GM12878 (cell line): ENCODE data around the gene TRAPPC12. TPM values are rescaled to one million over a fixed set of nuclear protein-coding genes. Genes with fewer than 3 reads are reported as not detected.
"Not testable (repeated sequence)": the region's sequence is repeated elsewhere in the genome, so short reads cannot be mapped to it uniquely, and the experiment has no call there.

ENCODE experiments used
- ATAC-seq: fragments of 200-7000 bp; cut with Tn5 transposase; 3 replicates; pipeline ENCODE4 v1.9.1; 2020; ENCODE audit warnings: mild to moderate bottlenecking, moderate library complexity
- BruUV-seq: library from RNA; stranded (reverse); fragments of 400-500 nt; replicated peaks from 2 replicates; lab custom pipeline; 2021; lab: Mats Ljungman, UMichigan
- CTCF ChIA-PET: fragments of 300-600 bp; sonication (Branson Sonifier 250); formaldehyde crosslinking; extraction: SDS; loops from one replicate; lab custom pipeline; 2021; ENCODE audit warnings: inconsistent platforms; lab: Yijun Ruan, JAX
- POLR2A ChIA-PET: fragments of 350-600 bp; formaldehyde crosslinking; extraction: SDS; loops from one replicate; lab custom pipeline; 2021; ENCODE audit warnings: inconsistent platforms; lab: Charles Lee
- RAD21 ChIA-PET: fragments of 300-600 bp; sonication (Branson Sonifier 250); formaldehyde crosslinking; loops from one replicate; lab custom pipeline; 2023; ENCODE audit warnings: antibody characterized with exemption; ENCODE audit not compliant: unreplicated experiment; lab: Charles Lee
- SMC1A ChIA-PET: fragments of 300-600 bp; sonication (Branson Sonifier 250); formaldehyde crosslinking; loops from one replicate; lab custom pipeline; 2023; ENCODE audit not compliant: unreplicated experiment, uncharacterized antibody; lab: Charles Lee
- DNase-seq: peaks from one replicate; pipeline ENCODE4 v3.0.0-alpha.2; 2011; ENCODE audit warnings: low read depth, low spot score
- FAIRE-seq: peaks from 3 replicates; lab custom pipeline; 2011; peaks lifted over from hg19 to GRCh38; lab: Jason Lieb, UNC
- H2AFZ ChIP-seq: 2 replicates; pipeline ENCODE4 v1.6.0; 2011; ENCODE audit warnings: low read depth, low read length, control low read depth; ENCODE audit not compliant: control insufficient read depth
- H3K27ac ChIP-seq: 2 replicates; pipeline ENCODE4 v1.5.1; 2011; ENCODE audit warnings: control low read depth; ENCODE audit not compliant: control insufficient read depth, insufficient read depth
- H3K27me3 ChIP-seq, 2 experiments: replicated peaks in 1 of 2; 2 replicates each; pipeline versions ENCODE4 v1.6.0 to v1.6.1; 2011; ENCODE audit warnings: low read length in 1 of 2; ENCODE audit not compliant: control insufficient read depth in 2 of 2, insufficient read depth in 2 of 2
- H3K36me3 ChIP-seq, 2 experiments: 2 replicates each; pipeline ENCODE4 v1.5.1; 2011; ENCODE audit warnings: low read length in 1 of 2; ENCODE audit not compliant: control insufficient read depth in 2 of 2, insufficient read depth in 2 of 2
- H3K4me1 ChIP-seq: 2 replicates; pipeline ENCODE4 v1.6.1; 2011; ENCODE audit warnings: mild to moderate bottlenecking, low read length, moderate library complexity, mixed read lengths; ENCODE audit not compliant: control insufficient read depth, insufficient read depth
- H3K4me2 ChIP-seq: 2 replicates; pipeline ENCODE4 v1.6.0; 2011; ENCODE audit warnings: control low read depth; ENCODE audit not compliant: control insufficient read depth, insufficient read depth
- H3K4me3 ChIP-seq: fragments of 200-600 bp; sonication (generic); 2 replicates; pipeline ENCODE4 v1.5.1; 2016
- H3K79me2 ChIP-seq: 2 replicates; pipeline ENCODE4 v1.6.0; 2011; ENCODE audit warnings: low read length; ENCODE audit not compliant: control insufficient read depth, insufficient read depth
- H3K9ac ChIP-seq: 2 replicates; pipeline ENCODE4 v1.8.0; 2011; ENCODE audit warnings: low read length, control low read depth, mixed read lengths; ENCODE audit not compliant: control insufficient read depth, insufficient read depth
- H3K9me3 ChIP-seq: replicated peaks from 3 replicates; pipeline ENCODE4 v1.5.1; 2011; ENCODE audit warnings: mild to moderate bottlenecking, low read length; ENCODE audit not compliant: control insufficient read depth, insufficient read depth
- H4K20me1 ChIP-seq: 2 replicates; pipeline ENCODE4 v1.6.0; 2011; ENCODE audit not compliant: control insufficient read depth, insufficient read depth
- EP300 ChIP-seq, 2 experiments: fragments of 150-350 bp in 1 of 2; IDR thresholded peaks; 2 replicates each; pipeline ENCODE4 v1.6.1; 2011 to 2012; ENCODE audit warnings: low read depth in 2 of 2, low read length in 2 of 2, borderline replicate concordance in 1 of 2, improper control_type of control experiment in 1 of 2, inconsistent platforms in 1 of 2; ENCODE audit not compliant: control insufficient read depth in 1 of 2
- STAT1 ChIP-seq: fragments of 450-650 bp; conservative IDR thresholded peaks from 2 replicates; pipeline ENCODE4 v1.6.1; 2014; ENCODE audit warnings: antibody characterized with exemption, mild to moderate bottlenecking
- TBL1XR1 ChIP-seq: IDR thresholded peaks from 2 replicates; pipeline ENCODE4 v1.6.1; 2012; ENCODE audit warnings: low read depth, low read length, improper control_type of control experiment
- WGBS: methylation state at CpG from one replicate; pipeline ENCODE4 v1.1.6; 2016; ENCODE audit warnings: low lambda C conversion rate; ENCODE audit not compliant: insufficient replicate concordance, insufficient coverage; ENCODE audit errors: missing lambda C conversion rate; 5-methylcytosine and 5-hydroxymethylcytosine counted together
- in situ Hi-C: fragments of 300-500 bp; cut with MboI; formaldehyde crosslinking; loops from 9 replicates; pipeline ENCODE4 v1.14.3; 2018; ENCODE audit warnings: mixed read lengths
- intact Hi-C: fragments of 100-400 bp; cut with micrococcal nuclease; formaldehyde crosslinking; loops from one replicate; pipeline ENCODE4 v1.14.2; 2022; ENCODE audit not compliant: unreplicated experiment
- polyA plus RNA-seq, 11 experiments: library from polyadenylated mRNA; depleted of rRNA in 4 of 11; unstranded in 6 of 11; stranded (reverse) in 5 of 11; fragments of >200 nt; fragmentation: Nextera tagmentation in 4 of 11; fragmentation: Illumina TruSeq in 1 of 11; extraction: Ambion mirVana in 4 of 11; extraction: Trizol in 1 of 11; gene quantifications; 1 replicate in 1 of 11; 2 replicates in 10 of 11; pipeline versions ENCODE4 v1.2.1 to v1.2.3, GENCODE V29; 2011 to 2016; ENCODE audit warnings: inconsistent platforms in 2 of 11, missing spikeins in 2 of 11, low read depth in 1 of 11
- total RNA-seq, 4 experiments: library from RNA; depleted of rRNA in 3 of 4; stranded (reverse); fragments of >200 nt in 3 of 4; fragmentation: Illumina TruSeq in 1 of 4; extraction: Trizol in 1 of 4; gene quantifications; 2 replicates each; pipeline versions ENCODE4 v1.2.1 to v1.2.3, GENCODE V29; 2013 to 2021
- TF ChIP-seq, protein P1 (sequence below): fragments of 450-650 bp; IDR thresholded peaks from 2 replicates; pipeline ENCODE4 v1.6.1; 2017; ENCODE audit warnings: mild to moderate bottlenecking, low read depth, inconsistent platforms; ENCODE audit not compliant: poor library complexity, severe bottlenecking

TRAPPC12 gene
- total and polyA plus RNA-seq, 10 of the 15 experiments (the other 5 are each of a cell fraction or from before 2014, with no cell fraction given) = 8.6 to 77.1 (median 37.4) TPM

DNA sequence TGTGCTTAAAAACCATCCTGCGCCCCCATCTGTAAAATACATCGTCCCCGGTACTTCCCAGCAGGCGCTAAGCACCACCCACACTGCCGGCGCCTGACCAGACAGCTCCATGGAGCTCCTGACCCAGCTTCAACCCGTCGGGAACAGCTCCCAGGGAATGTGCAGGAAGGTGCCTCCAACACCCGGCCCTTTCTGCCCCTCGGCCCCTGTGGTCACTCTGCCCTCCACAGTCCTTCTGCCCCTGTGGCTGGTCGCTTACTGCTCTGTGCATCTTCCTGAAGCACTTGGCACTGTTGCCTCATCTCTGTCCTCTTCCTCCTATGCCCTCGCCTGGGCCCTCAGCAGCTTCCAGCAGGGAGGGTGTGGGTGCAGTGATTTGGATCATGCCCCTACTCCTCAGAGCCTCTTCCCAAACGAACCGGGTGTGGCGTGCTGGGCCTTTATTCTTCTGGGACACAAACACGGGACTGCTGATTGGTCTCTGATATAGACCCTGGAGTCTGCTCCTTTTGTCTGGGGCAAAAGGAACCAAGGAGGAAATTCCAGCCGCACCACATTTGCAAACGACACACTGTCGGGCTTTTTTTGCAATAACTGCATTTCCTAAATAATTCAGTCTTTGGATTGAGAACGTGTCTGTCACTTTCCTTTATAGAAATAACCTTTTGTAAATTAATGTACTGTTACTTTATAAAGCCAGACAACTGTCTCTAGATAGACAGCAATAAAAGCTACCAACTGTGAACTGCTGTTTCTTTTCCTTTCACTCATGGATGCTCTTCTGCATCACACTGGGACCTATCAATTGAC is 73.9 kb downstream of the TRAPPC12 start (continued):
- TF ChIP-seq STAT1 = no peak
- TF ChIP-seq EP300 (IDR thresholded peaks at IDR 0.05; ENCODE audit: borderline replicate concordance in 1 of 2, control insufficient read depth in 1 of 2, low read depth in 2 of 2, low read length in 2 of 2) = no peak
- TF ChIP-seq TBL1XR1 = no peak
- TF ChIP-seq, protein P1, sequence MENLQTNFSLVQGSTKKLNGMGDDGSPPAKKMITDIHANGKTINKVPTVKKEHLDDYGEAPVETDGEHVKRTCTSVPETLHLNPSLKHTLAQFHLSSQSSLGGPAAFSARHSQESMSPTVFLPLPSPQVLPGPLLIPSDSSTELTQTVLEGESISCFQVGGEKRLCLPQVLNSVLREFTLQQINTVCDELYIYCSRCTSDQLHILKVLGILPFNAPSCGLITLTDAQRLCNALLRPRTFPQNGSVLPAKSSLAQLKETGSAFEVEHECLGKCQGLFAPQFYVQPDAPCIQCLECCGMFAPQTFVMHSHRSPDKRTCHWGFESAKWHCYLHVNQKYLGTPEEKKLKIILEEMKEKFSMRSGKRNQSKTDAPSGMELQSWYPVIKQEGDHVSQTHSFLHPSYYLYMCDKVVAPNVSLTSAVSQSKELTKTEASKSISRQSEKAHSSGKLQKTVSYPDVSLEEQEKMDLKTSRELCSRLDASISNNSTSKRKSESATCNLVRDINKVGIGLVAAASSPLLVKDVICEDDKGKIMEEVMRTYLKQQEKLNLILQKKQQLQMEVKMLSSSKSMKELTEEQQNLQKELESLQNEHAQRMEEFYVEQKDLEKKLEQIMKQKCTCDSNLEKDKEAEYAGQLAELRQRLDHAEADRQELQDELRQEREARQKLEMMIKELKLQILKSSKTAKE = no peak
- TF ChIP-seq, all 136 proteins: peak for 0

- H3K4me3 ChIP-seq, H3K27ac ChIP-seq, intact Hi-C loops, BruUV-seq, H2AFZ ChIP-seq, ATAC-seq, SMC1A ChIA-PET, H3K4me2 ChIP-seq, H3K9ac ChIP-seq, H3K79me2 ChIP-seq, H3K4me1 ChIP-seq, DNase-seq, H3K9me3 ChIP-seq, FAIRE-seq, H4K20me1 ChIP-seq, H3K36me3 ChIP-seq, RAD21 ChIA-PET, H3K27me3 ChIP-seq: not testable (repeated sequence)
- in situ Hi-C loops = loop anchor here (25.0 kb wide), 1 partner anchor 1342 kb away; no protein-coding TSS in a partner anchor
- 96% methylated on average over 6 of the region's 6 CpGs for WGBS
- CTCF ChIA-PET = interaction anchor here (3.1 kb wide), 1 partner anchor 8 kb away, joined by 8 read pairs; no protein-coding TSS in a partner anchor
- POLR2A ChIA-PET = interaction anchor here (0.6 kb wide), 1 partner anchor 59 kb away, joined by 3 read pairs; no protein-coding TSS in a partner anchor
Measured at GRCh38 chr2:3454005-3454404, 74.5 kb downstream of the TRAPPC12 start.
